Measurements from ENCODE around the gene GALNT9. TPM values are rescaled to one million over a fixed set of nuclear protein-coding genes. Genes with fewer than 3 reads are reported as not detected.

GALNT9 gene
- total and polyA plus RNA-seq, 2 experiments from 2014 or later, result 3.9 to 4.7 TPM

- Histone ChIP-seq H3K27ac (no peak overlapping the region), H4K20me1 (ENCODE audit: insufficient read depth, poor library complexity, severe bottlenecking) (no peaks in the 10 kb centered on the region), H3K79me2 (no peaks in the 10 kb centered on the region), H3K9me3 (ENCODE audit: low read depth) (no peaks in the 10 kb centered on the region), H3K36me3 (replicated peaks; ENCODE audit: insufficient read depth, low read depth) (no peaks in the 10 kb centered on the region), H3K4me3 (no peak overlapping the region), H3K4me2 (no peak overlapping the region), H3K27me3 (peaks cover 19% of the 10 kb centered on the region), H2AFZ (no peak overlapping the region), H3K9me2 (replicated peaks; ENCODE audit: insufficient read depth) (no peaks in the 10 kb centered on the region), H3K4me1 (ENCODE audit: insufficient read depth) (no peaks in the 10 kb centered on the region)
- no peak for DNase-seq (ENCODE audit: low spot score)
- 90% methylated on average over 11 of the region's 11 CpGs for WGBS (ENCODE audit: low lambda C conversion rate, missing lambda C conversion rate)
- TF ChIP-seq CTCF (IDR thresholded peaks at IDR 0.05; ENCODE audit: poor library complexity) (no peak), EZH2 (IDR thresholded peaks at IDR 0.05; ENCODE audit: borderline replicate concordance) (no peak), EZH2phosphoT487 (IDR thresholded peaks at IDR 0.05; ENCODE audit: low read depth, severe bottlenecking, unreplicated experiment) (no peak)
These were observed 55.4 kb downstream of the GALNT9 start for GRCh38 chr12:132273992-132274334.

GRCh38 chr12:132272711-132273110, 56.7 kb downstream of the GALNT9 start:
- no peak for DNase-seq (ENCODE audit: low spot score)
- no peak overlapping the region for H3K4me2 ChIP-seq
- H3K27ac ChIP-seq, result no peak overlapping the region
- H3K9me3 ChIP-seq (ENCODE audit: low read depth), result no peaks in the 10 kb centered on the region
- peaks cover 19% of the 10 kb centered on the region for H3K27me3 ChIP-seq
- WGBS (ENCODE audit: low lambda C conversion rate, missing lambda C conversion rate), result 92% methylated on average over 17 of the region's 17 CpGs
- H3K79me2 ChIP-seq, result no peaks in the 10 kb centered on the region
- H3K36me3 ChIP-seq (replicated peaks; ENCODE audit: insufficient read depth, low read depth), result no peaks in the 10 kb centered on the region
- H3K4me1 ChIP-seq (ENCODE audit: insufficient read depth), result no peaks in the 10 kb centered on the region
- no peak overlapping the region for H3K4me3 ChIP-seq
- H4K20me1 ChIP-seq (ENCODE audit: insufficient read depth, poor library complexity, severe bottlenecking), result no peaks in the 10 kb centered on the region
- H3K9me2 ChIP-seq (replicated peaks; ENCODE audit: insufficient read depth), result no peaks in the 10 kb centered on the region
- TF ChIP-seq EZH2phosphoT487 (IDR thresholded peaks at IDR 0.05; ENCODE audit: low read depth, severe bottlenecking, unreplicated experiment) (no peak), EZH2 (IDR thresholded peaks at IDR 0.05; ENCODE audit: borderline replicate concordance) (no peak), CTCF (IDR thresholded peaks at IDR 0.05; ENCODE audit: poor library complexity) (no peak)
- no peak overlapping the region for H2AFZ ChIP-seq

- 90% methylated on average over 20 of the region's 23 CpGs for WGBS (ENCODE audit: low lambda C conversion rate, missing lambda C conversion rate)
- H4K20me1 ChIP-seq (ENCODE audit: insufficient read depth, poor library complexity, severe bottlenecking), result no peaks in the 10 kb centered on the region
- no peak overlapping the region for H3K27ac ChIP-seq
- no peak overlapping the region for H3K4me3 ChIP-seq
- no peaks in the 10 kb centered on the region for H3K79me2 ChIP-seq
- H3K4me2 ChIP-seq, result no peak overlapping the region
- H3K9me3 ChIP-seq (ENCODE audit: low read depth), result no peaks in the 10 kb centered on the region
- H3K36me3 ChIP-seq (replicated peaks; ENCODE audit: insufficient read depth, low read depth), result no peaks in the 10 kb centered on the region
- peaks cover 13% of the 10 kb centered on the region for H3K27me3 ChIP-seq
- TF ChIP-seq EZH2phosphoT487 (IDR thresholded peaks at IDR 0.05; ENCODE audit: low read depth, severe bottlenecking, unreplicated experiment), result no peak
- H3K9me2 ChIP-seq (replicated peaks; ENCODE audit: insufficient read depth), result no peaks in the 10 kb centered on the region
- H2AFZ ChIP-seq, result no peak overlapping the region
- no peaks in the 10 kb centered on the region for H3K4me1 ChIP-seq (ENCODE audit: insufficient read depth)
- DNase-seq (ENCODE audit: low spot score), result no peak
These were observed 57.7 kb downstream of the GALNT9 start for GRCh38 chr12:132271755-132272092.

GRCh38 chr12:132270969-132271754, 58.2 kb downstream of the GALNT9 start:
- WGBS (ENCODE audit: low lambda C conversion rate, missing lambda C conversion rate), result 85% methylated on average over 32 of the region's 41 CpGs
- no peak for TF ChIP-seq EZH2phosphoT487 (IDR thresholded peaks at IDR 0.05; ENCODE audit: low read depth, severe bottlenecking, unreplicated experiment)
- no peak for TF ChIP-seq CTCF (IDR thresholded peaks at IDR 0.05; ENCODE audit: poor library complexity)
- TF ChIP-seq EZH2 (IDR thresholded peaks at IDR 0.05; ENCODE audit: borderline replicate concordance), result no peak
- H3K27me3 ChIP-seq, result peaks cover 7% of the 10 kb centered on the region

More at GRCh38 chr12:132270969-132271754, 58.2 kb downstream of the GALNT9 start:
- H3K4me2 ChIP-seq, result no peak overlapping the region
- no peak overlapping the region for H3K27ac ChIP-seq
- no peaks in the 10 kb centered on the region for H3K36me3 ChIP-seq (replicated peaks; ENCODE audit: insufficient read depth, low read depth)
- H3K4me1 ChIP-seq (ENCODE audit: insufficient read depth), result no peaks in the 10 kb centered on the region
- no peaks in the 10 kb centered on the region for H3K9me2 ChIP-seq (replicated peaks; ENCODE audit: insufficient read depth)
- no peaks in the 10 kb centered on the region for H4K20me1 ChIP-seq (ENCODE audit: insufficient read depth, poor library complexity, severe bottlenecking)
- H3K9me3 ChIP-seq (ENCODE audit: low read depth), result no peaks in the 10 kb centered on the region
- no peaks in the 10 kb centered on the region for H3K79me2 ChIP-seq
- no peak overlapping the region for H3K4me3 ChIP-seq
- no peak for DNase-seq (ENCODE audit: low spot score)
- no peak overlapping the region for H2AFZ ChIP-seq

All from hepatocyte (in vitro differentiated cells).